GM21723 (cell line): ENCODE measurements around the gene CD34.
A peak's percentile ranks its signal among the peaks of the same experiment; 100 is the strongest.
"Not testable (repeated sequence)": the region's sequence is repeated elsewhere in the genome, so short reads cannot be mapped to it uniquely, and the experiment has no call there.

Experiments
- ATAC-seq: cut with Tn5 transposase; IDR thresholded peaks from one replicate; pipeline ENCODE4 v1.9.1; 2021; ENCODE audit warnings: mild to moderate bottlenecking, moderate library complexity; ENCODE audit not compliant: unreplicated experiment

The CD34 gene

GRCh38 chr1:207877914-207878313, 33.0 kb downstream of the CD34 start:
- ATAC-seq = not testable (repeated sequence)

- no peak for ATAC-seq
Measured at GRCh38 chr1:207876131-207876530, 34.8 kb downstream of the CD34 start.

DNA sequence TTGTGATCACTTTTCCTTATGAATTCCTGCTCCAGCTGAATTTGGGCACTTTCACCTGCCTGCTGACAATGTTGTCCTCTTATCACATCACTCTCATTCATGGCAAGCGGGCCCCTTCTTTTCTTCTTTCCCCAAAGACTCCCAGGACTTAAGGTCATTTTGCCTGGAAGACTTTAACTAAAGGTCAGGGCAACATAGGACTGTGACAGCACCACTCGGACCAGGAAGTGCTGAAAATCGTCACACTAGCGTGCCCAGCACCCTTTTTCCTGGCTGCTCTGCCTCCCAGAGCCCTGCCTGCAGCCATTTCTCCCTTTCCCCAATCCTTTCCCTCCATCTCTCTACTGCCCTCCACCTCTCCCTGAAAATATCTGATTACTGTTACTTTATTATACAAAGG, 35.4 kb downstream of the CD34 start:
- ATAC-seq = no peak

- ATAC-seq = no peak
Measured at GRCh38 chr1:207873055-207873890, 37.7 kb downstream of the CD34 start.

DNA sequence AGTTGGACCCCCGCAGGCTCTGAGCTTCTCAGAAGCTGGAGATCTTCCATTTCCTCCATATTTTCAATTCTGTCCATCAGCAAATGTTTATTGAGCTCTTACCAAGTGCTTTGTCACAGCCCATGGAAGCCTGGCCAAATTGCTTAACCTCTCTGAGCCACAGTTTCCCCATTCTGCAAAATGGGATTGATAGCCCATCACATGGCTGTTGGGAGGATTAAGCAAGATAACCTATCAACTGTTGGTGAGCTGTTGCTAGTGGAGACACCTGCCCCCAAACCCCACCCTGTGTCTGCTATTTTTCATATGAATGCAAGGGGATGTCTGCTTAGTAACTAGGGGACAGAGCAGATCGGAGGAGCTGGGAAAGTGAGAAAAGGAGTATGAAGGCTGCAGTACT, 38.3 kb downstream of the CD34 start:
- ATAC-seq = no peak

- ATAC-seq = no peak
Measured at GRCh38 chr1:207871117-207871649, 39.7 kb downstream of the CD34 start.

GRCh38 chr1:207870306-207871031, 40.5 kb downstream of the CD34 start:
- no peak for ATAC-seq

- no peak for ATAC-seq
Measured at GRCh38 chr1:207869859-207870258, 41.1 kb downstream of the CD34 start.

DNA sequence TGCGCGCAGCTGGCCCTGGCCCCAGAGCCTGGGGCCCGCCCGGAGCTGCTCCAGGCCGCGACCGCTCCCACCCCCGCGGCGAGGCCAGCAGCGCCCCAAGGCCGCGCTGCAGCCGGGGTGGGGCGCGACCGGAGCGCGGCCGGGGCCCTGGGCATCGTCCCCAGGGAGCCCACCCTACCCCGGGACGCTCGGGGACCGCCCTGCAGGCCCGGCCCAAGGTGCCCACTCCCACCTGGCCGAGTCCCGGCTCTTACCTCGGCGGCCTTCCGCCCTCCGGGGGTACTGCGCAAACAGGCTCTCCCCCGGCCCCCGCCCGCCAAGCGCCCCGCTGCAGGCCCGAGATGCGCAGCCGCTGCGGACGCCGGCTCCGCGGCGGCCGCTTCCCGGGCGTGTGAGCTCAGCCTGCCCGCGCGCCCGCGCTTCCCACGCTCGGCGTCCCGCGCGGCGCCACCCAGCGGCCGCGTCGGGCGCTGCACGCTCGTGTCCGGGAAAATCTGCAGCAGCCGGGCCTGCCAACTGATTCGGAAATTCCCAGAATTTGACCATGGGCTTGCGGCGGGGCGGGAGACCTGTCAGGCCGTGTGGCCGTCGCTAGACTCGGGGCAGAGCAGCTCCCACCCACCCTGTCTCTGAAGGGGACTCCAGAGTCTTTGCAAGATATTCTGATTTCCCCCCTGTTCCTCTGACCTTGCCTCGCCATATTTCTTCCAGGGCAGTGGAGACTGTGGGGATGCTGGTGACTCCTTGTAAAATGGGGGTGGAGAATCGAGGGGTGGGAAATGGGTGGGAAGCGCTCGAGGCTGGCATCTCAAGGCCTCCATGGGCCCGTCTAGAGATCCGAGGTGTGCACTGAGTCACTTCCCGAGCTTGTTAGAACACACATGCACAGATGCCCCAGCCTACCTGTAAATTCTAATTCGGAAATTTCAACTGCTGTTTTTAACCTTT, 41.9 kb downstream of the CD34 start:
- ATAC-seq = peak; percentile 66

- ATAC-seq = peak; percentile 26
Measured at GRCh38 chr1:207868251-207868773, 42.6 kb downstream of the CD34 start.

DNA sequence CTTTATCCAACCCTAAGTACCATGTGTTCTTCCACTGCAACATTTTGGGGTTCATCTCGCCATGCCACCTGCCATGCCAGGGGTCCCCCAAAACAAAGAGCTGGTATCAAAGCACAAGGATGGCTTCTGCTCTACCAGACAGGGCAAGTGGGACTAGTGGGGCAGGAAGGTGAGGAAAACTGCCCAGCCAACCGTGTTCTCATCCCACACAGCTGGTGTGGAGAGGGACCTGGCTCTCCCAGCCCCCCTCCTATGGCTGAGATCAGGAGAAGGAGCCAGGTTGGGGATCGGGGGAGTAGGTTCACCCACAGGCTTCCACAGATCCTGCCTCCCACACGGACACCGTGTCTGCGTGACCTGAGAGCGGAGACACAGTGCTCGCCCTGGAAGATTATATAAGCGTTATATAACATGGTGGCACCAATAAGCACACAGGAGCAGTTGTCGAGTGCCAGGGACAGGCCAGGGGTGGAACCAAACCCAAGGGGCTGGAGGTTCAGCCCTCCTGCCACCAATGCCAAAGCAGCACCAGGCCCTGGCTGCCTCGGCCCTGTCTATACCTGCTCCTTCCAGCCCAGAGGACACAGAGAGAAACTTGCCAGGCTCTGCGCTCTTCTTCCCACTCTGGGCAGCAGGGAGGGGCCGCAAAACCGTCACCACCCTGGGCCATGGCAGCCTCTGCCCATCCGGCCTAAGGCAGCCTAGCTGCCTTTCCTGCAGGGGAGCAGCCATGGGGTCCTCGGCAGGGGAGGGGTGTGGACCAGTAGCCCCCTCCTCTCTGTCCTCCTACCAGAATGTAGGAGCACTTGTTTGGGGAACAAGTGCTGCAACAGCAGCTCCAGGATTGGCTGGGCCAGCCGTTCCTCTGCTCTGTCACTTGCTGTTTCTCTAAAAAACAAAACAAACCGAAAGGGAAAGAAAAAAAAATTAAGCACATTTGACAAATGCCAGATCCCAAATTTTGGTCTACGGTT, 43.5 kb downstream of the CD34 start:
- no peak for ATAC-seq

GRCh38 chr1:207866471-207867135, 44.3 kb downstream of the CD34 start:
- ATAC-seq = no peak

GRCh38 chr1:207863893-207864535, 46.9 kb downstream of the CD34 start:
- peak; percentile 60 for ATAC-seq

DNA sequence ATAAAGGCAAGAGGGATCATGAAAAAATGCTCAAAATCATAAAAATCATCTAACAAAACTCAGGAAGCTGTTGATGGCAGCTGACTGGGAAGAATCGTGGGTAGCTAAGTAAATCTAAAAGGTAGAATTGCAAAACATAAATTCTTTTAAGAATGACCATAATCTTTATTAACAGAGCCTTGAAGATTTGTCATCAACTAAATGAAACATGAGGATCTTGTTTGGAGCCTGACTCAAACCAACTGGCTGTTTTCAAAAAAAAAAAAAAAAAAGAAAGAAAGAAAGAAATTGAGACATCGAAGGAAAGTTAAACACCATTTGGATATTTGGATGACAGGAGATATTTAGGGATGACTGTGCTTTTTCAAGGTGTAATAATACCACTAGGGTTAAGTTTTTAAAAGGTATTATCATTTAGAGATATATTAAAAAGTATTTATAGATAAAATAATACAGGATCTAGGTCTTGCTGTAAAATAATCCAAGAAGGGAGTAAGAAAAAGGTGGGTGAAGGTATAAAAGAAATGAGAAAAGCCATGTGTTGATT, 48.6 kb downstream of the CD34 start:
- ATAC-seq = no peak

GRCh38 chr1:207861442-207862177, 49.3 kb downstream of the CD34 start:
- ATAC-seq = peak; percentile 48

DNA sequence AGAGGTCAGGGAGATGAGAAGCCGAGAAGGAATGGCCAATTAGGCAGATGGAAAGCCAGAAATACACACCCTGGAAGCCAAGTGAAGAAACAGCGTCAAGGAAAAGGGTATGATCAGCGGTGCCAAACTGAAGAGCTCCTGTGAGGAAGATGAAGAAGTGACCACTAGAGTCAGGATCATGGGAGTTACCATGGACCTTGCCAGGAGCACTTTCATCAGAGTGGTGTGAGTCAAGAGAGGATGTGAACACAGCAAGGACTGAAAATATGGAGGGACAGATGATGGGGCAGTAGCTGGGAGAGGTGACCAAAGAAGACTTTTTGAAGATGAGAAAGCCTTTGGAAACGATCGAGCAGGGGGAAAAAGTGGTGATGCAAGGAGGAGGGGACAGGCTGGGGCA, 50.4 kb downstream of the CD34 start:
- ATAC-seq = no peak

- no peak for ATAC-seq
Measured at GRCh38 chr1:207858806-207859205, 52.1 kb downstream of the CD34 start.
